Endometrial microvascular endothelial cells (primary cell): ENCODE measurements around the gene PKD2L1. TPM values are rescaled to one million over a fixed set of nuclear protein-coding genes. Genes with fewer than 3 reads are reported as not detected.
"Not testable (repeated sequence)": the region's sequence is repeated elsewhere in the genome, so short reads cannot be mapped to it uniquely, and the experiment has no call there.

ENCODE experiments used
- in situ Hi-C: cut with HindIII; loops from 2 replicates; pipeline ENCODE4 v1.10.0; 2017; ENCODE audit warnings: low sequenced_read_pairs, low pct_unique_long_range_greater_than_20kb; ENCODE audit errors: inconsistent ontology term
- total RNA-seq: library from RNA; depleted of rRNA; stranded (reverse); fragments of >200 nt; gene quantifications from one replicate; pipeline ENCODE4 v1.2.3, GENCODE V29; 2015; ENCODE audit errors: inconsistent ontology term

Gene PKD2L1
- total RNA-seq, 1 donor from 2014 or later: not detected

DNA sequence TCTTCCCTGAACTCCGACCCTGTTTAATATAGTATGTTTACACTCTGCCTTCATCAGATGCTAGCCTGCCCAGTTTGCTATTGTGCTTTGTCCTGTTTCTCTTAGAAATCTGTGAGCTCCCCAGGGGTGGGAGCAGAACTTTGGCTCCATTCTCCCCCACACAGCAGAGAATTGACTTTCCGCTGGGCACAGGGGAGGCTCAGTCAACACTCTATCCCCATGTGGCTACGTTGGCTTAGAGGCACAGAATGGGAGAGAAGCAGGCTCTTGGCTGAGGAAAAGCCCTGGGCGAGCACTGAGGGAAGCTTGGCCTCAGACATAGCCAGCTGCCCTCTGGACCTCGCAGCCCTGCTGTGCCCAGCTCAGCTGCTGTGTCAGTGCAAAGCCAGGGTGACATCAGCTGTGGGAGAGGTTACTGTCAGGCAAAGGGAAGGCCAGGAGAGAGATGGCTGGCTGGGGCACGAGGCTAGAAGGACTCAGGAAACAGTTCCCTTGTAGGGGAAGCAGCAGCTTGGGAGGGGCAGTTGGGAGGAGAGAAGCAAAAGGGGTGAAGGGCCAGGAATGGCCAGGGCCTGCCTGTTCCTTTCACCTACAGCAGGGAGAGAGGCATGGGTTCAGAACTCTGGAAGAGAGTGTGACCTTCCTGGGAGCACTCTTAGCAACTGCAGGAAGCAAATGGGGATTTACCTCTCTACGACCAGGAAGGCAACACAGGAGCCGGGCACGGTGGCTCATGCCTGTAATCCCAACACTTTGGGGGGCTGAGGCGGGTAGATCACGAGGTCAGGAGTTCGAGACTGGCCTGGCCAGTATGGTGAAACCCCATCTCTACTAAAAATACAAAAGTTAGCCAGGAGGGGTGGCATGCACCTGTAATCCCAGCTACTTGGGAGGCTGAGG, 11.2 kb upstream of the PKD2L1 start:
- in situ Hi-C loops: no loop called here

DNA sequence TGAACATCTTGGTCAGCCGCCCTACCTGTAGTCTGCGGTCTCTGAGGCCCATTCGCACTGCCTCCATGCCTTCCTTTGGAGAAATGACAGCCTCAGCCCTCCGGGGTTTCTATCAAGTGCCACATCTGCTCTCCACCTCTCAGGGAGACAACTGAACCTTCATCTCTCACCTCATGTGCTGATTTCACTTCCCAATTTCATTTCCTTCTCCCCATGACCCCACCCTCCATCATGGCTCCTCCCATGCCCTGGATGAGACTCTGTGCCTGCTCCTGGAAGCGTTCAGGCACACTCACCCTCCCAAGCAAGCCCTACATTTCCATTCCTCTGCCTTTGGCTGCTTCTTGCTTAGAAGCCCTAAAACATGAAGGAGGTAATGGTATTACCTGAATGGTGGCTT, 9.2 kb upstream of the PKD2L1 start:
- in situ Hi-C loops: no loop called here

DNA sequence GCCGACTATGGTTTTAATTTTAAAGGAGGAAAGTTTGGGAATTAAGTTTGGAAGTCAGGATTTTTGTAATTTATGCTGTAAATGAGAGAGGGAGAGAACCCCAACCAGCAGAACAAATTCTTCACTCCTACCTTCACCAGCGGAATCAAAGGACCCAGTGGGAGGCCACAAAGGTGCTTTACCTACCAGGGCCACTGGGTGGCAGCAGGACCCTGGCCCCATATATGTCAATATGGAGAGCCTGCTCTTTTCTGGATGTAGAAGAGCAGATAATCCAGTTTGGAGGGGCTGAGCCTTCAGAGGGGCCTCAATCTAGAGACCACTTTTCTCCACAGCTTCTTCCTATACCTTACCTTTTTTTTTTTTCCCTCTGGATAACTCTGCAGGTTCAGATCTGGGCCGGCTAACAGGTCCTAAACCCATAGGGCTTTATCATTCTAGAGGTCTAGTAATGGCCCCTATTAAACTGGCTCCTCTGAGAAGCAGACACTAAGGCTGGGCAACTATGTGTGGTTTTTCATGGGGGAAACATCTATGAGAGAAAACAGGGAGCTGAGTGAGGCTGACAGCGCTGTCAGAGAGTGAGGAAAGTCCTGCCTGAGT, 8.5 kb upstream of the PKD2L1 start:
- in situ Hi-C loops: no loop called here

DNA sequence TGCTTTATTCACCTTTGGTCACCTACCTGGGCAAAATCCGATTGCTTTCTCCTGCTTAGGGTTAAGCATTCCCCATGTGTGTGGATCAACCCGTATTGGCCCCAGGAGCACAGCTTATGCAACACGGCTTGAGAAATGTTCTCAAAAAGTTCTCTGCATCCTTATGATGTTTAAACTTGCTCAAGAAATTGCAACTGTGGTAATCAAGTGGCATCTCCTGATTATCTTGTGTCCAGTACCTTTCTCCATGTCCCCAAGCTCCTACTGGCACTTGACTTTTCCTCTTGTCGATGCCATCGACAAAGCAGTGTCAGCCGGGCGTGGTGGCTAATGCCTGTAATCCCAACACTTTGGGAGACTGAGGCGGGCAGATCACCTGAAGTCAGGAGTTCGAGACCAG, 4.7 kb upstream of the PKD2L1 start:
- in situ Hi-C loops: no loop called here

DNA sequence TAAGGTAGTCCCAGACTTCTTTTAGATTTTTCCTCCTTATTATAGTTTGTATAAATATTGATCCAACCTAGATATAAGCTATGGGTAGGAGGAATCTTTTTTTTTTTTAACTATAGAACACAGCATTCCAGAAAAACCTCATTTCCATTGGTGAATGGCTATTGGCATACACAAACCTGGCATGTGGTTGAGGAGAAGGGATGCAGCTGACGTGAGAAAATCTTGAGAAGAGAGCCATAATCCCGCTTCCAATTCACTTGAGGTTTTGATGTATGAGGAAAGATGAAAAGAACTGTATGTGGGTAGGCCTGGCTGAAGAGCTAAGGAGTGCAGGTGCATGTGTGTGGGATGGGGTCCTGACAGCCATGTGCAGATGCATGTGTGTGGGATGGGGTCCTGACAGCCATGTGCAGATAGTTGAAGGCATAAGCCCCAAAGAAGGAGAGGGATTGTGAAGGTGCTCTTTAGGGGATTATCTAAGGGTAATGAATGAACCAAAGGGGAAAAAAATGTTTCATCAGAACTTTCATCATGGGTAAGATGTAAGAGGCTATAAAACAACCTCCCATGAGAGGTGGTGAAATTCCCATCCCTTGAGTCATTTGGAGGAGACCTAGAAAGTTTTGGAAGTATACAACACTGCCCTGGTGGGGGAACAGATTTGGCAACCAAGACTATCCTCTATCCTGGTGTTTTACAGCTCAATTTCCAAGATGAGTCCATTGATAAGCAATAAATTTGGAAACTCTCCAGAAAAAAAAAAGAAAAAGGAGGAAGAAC, 3.8 kb upstream of the PKD2L1 start:
- in situ Hi-C loops: no loop called here

DNA sequence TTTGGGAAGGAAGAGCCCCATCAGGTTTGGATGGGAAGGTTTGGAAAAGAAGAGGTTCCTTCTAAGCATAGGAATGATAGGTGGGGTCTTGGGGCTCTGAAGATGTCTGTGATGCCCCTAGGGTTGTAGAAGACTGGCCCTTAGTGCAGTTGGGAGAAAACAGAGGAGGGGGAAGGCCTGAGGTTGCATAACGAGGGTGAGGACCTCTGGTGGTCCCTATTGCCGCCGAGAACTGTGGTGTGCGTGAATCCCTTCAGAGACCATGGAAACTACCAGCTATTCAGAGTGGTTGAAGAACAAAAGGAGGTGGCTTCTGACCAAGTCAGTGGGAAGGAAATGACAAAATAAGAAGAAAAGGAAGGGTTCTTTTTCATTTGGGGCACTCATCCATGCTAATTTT, 3.1 kb upstream of the PKD2L1 start:
- in situ Hi-C loops: no loop called here

DNA sequence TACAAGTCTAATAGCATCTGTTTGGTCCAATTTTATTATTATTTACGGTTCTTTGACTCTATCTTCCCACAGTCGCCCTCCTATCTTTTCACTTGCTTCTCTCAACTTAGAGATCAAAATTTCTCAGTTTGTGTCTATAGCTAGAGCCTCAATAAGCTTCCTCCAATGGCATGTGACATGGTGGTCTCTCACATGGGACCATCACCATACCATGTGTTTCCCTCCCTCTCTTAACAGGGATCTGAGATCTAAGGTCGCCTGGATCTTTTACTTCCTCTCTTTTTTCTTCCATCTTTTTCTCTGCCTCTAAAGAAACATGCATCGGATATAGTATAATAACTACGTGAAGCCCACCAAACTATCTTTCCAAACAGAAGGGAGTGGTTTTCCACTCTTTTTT, 1.8 kb downstream of the PKD2L1 start:
- in situ Hi-C loops: no loop called here

DNA sequence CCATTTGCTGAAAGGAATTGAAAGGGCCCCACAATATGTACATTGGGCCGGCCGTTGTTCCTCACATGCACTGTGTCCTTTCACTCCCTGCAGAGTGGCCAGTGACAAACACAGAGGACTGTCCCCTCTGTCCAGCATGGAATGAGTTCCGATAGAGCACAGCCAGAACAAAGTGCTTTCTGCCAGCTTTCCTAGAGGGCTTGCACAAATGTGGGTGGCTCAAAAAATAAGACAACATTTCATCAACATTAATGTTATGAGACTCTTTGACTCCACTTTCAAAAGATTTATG, 2.4 kb downstream of the PKD2L1 start:
- in situ Hi-C loops: no loop called here

DNA sequence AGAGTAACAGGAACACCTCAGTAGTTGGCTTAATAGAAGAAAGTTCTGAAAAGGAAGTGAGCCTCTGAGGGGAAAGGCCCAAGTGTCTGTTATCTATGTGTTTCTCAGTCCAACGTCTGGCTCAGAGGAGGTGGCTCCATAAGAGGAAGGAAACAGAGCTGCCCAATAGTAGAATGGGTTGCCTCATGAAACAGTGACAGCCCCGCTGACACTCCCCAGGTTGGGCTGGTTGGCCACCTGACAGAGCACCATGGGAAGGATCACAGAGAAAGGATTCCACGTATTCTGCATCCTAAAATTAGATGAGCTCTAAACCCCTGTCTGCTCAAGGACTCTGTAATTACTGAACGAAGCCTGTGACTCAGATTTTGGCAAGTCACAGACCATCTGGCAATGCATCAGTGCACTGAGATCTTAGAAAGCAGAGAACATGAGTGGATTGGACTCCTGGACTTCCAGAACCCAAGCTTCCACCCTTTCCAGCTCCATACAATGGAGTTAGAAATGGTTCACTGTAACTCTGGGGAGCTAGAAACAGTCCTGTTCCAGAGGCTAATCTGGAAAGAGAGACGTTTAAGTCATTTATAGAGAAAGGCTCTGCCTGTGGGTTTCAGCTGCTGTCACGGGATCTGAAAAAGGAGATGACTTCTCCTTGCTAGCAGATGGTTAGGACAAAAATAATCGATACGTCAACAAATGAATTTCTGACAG, 2.9 kb downstream of the PKD2L1 start:
- in situ Hi-C loops: no loop called here

DNA sequence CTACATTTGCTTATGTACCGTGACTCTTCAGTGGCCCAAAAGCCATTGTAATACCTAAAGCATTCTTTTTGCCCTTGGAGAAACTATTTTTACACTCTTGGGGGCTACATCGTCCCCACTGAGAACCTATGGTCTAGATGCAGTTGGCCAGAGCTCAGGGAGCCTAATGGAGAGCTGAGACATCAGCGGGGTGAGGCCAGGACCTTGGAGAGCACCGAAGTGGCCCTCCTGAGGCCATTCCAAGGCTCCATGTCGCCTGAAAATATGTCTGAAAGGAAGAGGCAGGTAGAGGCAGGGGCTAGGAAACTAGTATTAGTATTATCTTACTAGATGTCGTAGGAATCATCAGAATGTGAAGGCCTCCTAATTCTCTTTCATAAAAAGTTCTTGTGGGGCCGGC, 4.9 kb downstream of the PKD2L1 start:
- in situ Hi-C loops: no loop called here

DNA sequence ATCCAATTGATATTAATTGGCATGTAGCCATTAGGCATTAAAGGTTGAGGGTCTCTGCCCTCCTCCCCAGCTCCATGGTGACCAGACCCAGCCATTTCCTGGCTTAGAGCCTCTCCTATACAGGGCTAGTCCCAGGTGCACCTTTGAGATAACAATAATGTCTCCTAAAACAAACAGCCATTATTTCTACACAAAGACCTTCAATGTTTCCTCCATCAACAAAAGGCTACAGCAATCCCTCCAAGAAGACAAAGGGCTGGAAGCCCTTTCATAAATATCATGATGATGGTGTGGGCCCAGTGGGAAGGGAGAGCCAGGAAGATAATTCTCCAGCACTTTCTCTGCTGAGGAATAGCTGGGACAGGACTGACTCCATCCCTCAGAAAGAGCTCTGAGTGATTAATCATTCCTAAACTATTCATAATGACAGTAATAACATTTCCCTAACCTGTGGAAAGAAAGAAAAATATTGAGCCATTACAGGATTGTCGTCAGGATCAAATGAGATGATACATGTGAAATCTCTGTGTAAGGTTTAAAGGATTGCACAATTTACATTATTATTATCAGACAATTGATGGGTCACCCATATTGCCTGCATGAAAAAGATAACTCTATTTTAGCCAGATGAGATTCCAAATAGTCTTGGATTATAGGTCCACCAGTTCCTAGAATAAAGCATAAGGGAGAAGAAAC, 10.2 kb downstream of the PKD2L1 start:
- in situ Hi-C loops: no loop called here

DNA sequence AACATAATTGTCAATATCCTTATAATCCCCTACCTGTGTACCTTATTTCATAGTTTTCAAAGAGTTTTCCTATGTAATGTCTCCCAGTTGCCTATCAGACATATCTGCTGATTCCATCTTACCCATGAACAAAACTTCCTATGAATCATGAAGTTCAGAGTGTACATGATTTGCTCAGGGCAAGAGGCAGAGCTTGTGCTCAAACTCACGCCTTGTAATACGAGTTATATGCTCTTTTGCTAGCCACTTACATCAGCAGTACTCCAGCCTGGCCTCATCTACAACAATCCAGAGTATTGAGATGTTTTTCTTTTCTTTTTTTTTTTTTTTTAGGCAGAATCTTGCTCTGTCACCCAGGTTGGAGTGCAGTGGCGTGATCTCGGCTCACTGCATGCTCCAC, 11.8 kb downstream of the PKD2L1 start:
- in situ Hi-C loops: no loop called here

DNA sequence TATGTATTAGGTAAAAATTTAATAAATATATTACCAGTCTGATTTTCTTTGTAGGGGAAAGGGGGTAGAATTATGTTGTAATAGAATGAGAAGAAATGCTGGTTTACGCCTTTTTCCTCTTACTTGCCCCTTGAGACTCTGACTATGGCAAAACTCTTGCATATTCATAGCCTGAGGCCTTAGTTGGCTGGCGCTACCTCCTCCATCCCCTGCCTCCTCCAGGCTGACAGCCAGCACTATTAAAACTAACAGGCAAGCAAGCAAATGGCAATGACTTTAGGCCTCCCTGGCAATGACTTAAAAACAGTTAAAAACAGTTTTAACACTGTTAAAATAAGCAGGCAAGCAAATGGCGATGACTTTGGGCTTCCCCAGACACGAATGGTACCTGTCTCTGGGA, 14.4 kb downstream of the PKD2L1 start:
- in situ Hi-C loops: no loop called here

DNA sequence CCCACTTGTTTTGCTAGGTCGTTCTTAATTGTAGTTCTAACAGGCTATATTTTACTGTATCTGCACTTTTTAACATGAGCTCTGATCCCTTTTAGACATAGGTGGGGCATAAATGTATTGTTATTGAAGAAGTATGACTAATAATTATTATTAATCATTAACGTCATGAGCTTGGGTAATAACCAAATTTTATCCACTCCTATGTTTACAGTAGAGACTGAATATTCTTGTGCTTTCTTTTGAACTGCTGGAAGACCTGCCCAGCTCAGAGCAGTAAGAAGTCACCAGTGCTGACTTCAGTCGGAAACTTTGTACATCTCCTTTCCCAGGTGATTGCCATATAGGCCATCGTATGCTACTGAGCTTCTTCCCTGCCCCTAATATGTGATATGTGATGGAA, 18.7 kb downstream of the PKD2L1 start:
- in situ Hi-C loops: no loop called here

DNA sequence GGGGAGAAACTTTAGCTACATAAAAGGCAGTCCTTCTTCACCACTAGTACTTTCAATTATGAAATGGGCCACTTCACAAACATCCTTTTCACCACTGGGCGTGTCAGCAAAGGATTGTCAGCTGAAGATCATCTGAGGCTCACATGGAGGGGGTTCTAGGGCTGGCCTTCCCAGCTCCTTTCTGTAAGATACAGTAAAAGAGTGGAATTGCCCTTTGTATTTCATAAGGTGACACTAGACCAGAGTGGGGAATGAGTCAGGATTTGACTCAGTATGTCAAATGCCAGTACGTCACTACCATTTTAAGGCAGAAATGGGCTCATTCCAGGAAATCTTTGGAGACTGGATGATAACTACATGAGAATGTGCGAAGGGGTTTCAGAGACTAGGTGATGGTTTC, 22.3 kb downstream of the PKD2L1 start:
- in situ Hi-C loops: no loop called here

DNA sequence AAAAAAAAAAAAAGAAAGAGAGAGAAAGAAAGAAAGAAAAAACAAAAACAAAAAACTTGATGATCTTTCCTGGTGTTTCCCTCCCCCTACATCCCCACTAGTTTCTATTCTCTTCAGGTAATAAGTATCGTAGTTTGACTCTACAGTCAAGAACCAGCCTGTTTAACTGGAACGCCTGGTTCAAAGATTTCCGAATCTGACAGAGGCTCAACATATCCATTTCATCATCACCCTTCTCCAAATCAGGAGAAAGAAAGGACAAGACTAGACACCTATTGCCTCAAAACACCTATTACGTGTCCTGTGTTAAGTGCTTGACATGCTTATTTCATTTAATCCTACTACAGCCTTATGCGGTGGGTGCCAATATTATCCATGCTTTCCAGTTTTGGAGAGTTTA, 23.2 kb downstream of the PKD2L1 start:
- in situ Hi-C loops: no loop called here

DNA sequence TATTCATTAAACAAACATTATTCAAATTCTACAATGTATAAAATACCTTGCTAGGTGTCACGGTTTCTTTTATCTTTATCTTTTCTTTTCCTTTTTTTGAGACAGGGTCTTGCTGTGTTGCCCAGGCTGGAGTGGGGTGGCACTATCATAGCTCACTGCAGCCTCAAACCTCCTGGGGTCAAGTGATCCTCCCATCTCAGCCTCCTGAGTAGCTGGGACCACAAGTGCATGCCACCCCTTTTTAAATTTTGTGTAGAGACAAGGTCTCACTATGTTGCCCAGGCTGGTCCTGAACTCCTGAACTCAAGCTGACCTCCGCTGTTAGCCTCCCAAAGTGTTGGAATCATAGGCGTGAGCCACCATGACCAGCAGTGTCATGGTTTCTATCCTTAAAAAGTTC, 25.6 kb downstream of the PKD2L1 start:
- in situ Hi-C loops: no loop called here

DNA sequence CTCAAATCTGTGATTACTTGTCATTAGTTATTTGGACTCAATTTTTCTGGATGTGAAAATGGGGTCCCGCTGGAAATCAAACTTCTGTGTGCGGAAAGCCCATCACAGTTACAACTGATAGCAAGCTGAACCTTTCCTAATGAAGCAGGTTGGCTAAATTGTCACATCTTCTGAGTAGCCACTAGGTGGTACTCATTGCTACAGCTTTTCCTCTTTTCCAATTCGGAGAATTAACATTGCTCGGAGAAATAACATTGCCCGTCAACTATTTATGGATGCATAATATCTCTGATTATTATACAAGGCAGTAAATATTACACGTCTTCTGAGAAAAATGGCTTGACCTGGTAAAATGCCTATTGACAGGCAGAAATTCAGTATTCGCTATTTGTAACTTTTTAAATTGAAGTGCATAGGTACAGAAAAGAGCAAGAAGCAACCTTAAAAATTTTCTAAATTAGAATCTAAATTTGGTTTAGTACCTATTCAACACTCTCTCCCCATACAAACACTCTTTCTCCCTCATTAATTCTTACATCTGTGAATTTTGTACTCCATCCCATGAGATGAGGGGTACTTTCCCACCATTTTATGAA, 26.2 kb downstream of the PKD2L1 start:
- in situ Hi-C loops: no loop called here

DNA sequence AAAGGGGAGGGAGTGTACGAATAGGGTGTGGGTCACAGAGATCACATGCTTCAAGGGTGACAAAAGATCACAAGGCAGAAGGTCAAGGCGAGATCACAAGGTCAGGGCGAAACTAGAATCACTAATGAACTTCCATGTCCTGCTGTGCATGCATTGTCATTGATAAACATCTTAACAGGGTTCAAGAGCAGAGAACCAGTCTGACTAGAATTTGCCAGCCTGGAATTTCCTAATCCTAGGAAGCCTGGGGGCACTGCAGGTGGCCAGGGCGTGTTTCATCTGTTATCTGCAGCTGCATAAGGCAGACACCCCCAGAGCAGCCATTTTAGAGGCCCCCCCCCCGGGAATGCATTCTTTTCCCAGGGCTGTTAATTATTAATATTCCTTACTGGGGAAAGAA, 28.9 kb downstream of the PKD2L1 start:
- in situ Hi-C loops: not testable (repeated sequence)
